ENCODE data around the gene TRIO. TPM values are rescaled to one million over a fixed set of nuclear protein-coding genes. Genes with fewer than 3 reads are reported as not detected.

The TRIO gene
- total RNA-seq, 1 donor from 2014 or later = 76.8 TPM

DNA sequence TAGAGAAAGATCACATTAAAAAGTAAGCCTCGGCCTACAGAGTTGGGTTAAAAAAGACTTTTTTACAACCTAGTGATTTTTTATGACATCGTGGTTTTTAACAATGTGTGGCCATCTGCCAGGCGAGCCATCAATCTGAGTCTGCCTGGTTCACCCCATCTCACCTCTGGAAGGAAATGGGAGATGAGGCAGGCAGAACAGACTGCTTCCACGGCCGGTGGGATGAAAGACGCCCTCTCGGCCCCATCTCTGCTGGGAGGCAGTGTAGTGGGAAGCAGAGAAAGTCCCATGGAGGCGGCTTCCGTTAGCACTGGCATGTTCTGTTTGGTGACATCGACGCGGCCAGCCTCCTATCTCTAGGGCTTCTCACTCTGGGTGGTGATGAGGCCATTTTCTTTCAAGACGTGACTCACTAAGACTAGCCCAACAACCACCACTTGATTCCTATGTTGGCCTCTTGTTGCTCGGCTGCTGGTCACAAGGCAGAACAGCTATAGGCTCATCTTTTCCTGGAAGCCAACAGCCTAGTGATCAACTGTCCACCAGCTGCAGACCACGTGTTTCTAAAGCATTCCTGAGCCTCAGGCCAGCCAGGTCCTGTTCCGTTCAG is 306.0 kb downstream of the TRIO start:
- peak; percentile 91 to 94 for DNase-seq (ENCODE audit: low read depth in 2 of 2)

DNA sequence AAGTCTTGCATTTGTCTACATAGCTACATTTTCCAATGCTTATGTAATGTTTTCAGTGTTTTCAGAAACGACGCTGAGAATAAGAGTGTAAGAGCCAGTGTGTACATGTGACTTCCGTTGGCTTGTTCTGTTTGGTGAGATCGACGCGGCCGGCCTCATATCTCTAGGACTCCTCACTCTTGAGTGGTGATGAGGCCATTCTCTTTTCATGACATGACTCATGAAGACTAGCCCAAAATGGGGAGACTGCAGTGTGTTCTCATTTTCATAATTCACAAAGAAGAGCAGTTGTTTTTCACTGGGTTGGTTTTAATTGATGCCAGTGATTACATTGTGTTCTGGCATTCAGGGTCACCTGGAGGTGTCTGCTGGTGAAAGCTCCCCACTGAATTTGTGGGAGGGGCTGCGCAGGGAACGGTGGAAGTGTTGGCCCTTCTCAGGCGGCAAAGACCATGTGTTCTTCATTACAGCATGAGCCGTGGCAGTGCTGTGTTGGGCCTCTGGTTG is 306.9 kb downstream of the TRIO start:
- DNase-seq (ENCODE audit: low read depth in 2 of 2) = peak in 1 of 2 donors; percentile 60

DNA sequence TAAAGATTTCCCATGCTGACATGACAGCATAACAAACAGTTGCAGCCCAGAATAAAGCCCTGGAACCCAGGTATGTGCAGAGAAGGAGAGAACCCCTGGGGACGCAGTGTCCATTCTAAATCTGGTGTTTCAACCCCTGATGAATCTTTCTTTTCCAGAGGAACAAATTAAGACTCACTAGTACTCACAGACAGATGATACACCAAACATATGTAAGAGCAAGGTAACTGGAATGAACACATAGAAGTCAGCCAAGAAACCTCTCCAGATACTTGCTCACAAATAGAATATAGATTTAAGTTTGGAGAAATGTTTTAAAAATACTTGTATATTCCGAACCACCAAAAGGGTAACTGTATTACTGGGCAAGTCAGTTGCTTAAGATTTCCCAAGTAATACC is 307.6 kb downstream of the TRIO start:
- no peak for DNase-seq (ENCODE audit: low read depth in 2 of 2)

DNA sequence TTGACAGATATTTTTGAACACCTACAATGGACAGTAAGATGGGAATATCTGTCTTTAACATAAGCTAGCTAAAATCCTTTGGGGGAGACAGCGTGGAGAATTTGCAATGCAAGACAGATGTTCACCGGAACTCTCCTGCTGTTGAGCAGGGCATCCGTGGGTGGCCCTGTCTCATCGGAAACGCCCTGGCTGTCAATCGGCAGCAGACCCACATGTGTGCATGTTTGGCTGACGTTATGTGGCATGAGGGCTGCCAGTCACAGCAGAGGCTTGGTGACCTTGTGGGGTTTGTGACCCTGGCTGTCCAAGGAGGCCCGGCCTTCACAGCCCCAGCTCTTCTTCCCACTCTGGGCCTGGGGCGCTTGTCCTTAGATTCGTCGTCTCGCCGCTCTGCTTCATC is 308.7 kb downstream of the TRIO start:
- DNase-seq (ENCODE audit: low read depth in 2 of 2) = no peak

DNA sequence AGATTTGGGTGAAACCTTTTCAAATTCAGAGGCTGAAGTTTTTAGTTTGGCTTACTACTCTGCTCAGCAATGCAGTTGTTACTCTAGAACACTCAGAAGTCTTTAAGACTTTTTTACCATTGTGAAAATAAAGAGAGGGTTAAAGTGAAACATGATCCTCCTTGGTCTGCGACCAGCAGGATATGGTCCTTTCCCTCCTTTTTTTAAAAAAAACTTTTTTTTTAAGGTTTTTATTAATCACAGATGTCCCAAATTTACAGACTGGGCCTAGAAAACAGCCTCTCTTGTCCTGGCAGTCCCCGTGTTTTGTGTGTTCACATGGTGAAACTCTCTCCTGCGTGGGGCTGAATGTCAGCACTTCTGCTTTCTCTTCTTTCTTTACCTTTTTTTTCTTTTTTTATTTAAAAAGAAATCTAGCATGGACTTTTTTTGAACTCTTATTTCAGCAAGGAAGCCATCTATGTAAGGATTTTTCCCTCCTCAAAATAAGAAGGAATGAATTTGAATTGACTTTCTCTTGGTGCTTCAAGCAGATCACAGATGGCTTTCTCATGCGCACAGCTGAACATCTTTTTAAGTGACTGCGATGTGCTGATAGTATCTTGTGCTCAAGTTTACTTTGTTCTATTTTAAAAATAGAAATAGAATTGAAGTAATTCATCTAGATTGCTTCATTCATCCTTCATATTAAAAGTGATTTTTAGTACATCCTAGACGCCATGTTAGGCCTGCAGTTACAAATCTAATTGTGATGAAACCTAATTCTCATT is 309.7 kb downstream of the TRIO start:
- no peak for DNase-seq (ENCODE audit: low read depth in 2 of 2)

DNA sequence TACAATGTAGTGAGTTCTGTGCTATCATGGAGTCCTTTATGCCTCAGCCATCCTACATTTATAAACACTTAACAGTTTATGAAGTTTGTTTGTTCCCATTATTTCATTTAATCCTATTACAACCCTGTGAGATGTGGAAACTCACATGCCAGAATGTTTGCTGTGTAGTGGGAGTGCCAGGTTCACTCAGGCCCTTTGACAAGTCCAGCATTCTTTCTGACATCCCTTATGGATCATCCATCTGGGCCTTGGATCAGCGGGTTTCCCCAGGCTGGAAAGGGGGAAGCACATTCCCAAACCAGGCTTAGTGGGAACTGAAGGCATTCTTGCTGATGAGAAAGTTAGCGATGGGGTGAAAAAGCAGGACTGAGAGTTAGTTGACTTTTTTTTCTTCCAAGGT is 310.3 kb downstream of the TRIO start:
- no peak for DNase-seq (ENCODE audit: low read depth in 2 of 2)

DNA sequence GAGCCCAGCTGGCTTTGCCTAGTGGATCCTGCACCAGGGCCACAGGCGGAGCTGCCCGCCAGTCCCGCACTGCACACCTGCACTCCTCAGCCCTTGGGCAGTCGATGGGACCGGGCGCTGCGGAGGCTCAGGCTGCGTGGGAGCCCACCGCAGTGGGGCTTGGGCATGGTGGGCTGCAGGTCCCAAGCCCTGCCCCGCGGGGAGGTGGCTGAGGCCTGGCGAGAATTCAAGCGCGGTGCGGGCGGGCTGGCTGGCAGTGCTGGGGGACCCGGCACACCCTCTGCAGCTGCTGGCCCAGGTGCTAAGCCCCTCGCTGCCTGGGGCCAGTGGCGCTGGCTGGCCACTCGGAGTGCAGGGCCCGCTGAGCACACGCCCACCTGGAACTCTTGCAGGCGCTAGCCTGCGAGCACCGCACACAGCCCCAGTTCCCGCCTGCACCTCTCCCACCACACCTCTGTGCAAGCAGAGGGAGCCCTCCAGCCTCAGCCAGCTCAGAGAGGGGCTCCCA is 312.7 kb downstream of the TRIO start:
- no peak for DNase-seq (ENCODE audit: low read depth in 2 of 2)

DNA sequence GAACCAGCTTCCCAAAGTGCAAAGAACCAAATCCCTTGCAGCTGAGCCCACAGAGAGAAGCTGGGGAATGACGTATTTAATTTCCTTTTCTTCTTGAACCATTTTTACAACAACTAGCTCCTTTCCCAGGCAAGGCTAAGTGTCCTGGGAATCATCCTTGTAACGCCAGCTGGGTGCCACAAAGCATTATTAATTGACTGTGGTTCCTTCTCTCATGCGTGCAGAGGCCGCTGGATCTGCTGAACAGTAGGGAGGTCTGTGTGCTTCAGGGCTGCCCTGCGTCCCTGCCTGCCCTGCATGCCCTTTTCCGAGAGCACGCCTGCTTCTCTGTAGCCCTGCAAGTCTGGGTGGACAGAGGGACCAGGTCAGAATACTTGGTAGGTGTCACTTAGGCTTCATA is 314.3 kb downstream of the TRIO start:
- no peak for DNase-seq (ENCODE audit: low read depth in 2 of 2)

DNA sequence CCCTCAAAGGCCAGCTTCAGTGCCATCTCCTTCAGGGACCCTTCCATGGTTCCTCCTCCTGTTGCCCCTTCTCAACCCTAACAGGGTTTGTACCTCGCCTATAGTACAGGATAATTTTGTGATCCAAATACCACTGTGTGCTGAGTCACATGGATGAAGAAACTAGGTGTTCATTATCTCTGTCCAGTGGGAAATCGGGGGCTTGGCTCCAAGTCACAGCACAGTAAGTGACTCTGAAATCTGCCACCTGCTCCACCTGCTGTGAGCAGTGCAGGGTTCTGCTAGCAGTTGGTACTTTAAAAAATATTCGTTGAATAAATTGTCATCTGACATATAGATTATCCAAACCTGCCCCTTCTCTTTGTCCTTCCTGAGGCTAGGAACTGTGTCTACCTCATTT is 315.3 kb downstream of the TRIO start:
- DNase-seq (ENCODE audit: low read depth in 2 of 2) = no peak

DNA sequence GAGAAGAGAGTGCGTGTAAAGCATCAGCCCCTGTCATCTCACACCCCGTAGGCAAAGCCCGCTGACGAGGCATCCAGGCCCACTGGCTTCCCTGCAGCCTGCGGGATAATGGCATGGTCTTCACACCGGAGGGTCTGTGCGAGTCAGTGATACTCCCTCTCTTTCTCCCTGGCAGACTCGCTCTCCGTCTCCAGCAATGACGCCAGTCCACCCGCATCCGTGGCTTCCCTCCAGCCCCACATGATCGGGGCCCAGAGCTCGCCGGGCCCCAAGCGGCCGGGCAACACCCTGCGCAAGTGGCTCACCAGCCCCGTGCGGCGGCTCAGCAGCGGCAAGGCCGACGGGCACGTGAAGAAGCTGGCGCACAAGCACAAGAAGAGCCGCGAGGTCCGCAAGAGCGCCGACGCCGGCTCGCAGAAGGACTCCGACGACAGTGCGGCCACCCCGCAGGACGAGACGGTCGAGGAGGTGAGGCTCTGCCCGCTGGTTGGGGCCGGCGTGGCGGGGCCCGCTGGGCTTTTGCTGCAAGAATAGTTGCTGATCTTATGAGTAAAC is 317.8 kb downstream of the TRIO start:
- no peak for DNase-seq (ENCODE audit: low read depth in 2 of 2)

DNA sequence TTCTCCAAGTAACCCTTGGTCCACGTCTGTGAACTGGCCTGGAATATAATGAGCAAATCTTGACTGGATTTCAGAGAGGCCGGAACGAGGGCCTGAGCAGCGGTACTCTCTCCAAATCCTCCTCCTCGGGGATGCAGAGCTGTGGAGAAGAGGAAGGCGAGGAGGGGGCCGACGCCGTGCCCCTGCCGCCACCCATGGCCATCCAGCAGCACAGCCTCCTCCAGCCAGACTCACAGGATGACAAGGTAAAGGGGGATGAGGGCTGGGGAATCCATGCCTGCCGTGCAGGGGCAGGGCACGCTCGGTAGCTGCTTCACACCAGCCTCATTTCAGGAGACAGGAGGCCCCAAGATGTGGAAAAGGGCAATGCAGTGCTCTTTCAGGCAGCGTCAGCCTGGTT is 319.5 kb downstream of the TRIO start:
- DNase-seq (ENCODE audit: low read depth in 2 of 2) = no peak

DNA sequence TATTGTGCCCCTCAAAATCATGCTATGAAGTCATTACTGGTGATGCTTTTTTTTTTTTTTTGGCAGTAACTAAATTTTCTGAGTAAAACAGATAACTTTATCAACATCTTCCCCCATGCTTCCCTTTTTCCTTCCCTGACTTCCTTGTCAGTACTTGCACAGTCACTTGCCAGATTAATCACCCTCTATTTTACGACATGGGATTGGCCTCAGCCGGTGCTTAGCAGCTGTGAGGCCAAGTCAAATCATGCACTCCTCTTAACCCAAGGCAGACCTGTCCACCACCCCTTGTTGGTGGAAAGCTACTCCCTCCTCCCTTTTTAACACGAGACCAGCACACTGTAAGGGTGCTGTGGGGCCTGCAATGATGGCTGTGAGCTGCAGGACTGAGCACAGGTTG is 320.5 kb downstream of the TRIO start:
- peak in 1 of 2 donors; percentile 72 for DNase-seq (ENCODE audit: low read depth in 2 of 2)

DNA sequence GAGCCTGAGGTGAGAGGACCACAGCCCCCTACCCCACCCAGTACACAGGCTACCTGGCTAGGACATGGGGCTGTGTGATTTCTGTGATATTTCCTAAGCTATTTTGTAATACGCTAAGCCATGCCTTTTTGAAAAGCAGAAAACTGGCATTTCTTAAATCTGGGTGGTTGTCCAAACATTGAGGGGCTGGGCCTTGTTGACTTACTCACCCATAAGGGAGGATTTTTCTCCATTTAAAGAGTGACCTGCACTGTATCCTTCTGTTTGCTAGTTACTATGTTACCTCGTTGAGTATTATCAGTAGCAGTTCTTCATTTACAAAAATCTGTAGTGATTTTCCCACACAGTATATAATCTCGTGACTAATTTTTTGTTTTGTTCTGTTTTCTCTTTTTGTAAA is 321.0 kb downstream of the TRIO start:
- no peak for DNase-seq (ENCODE audit: low read depth in 2 of 2)

DNA sequence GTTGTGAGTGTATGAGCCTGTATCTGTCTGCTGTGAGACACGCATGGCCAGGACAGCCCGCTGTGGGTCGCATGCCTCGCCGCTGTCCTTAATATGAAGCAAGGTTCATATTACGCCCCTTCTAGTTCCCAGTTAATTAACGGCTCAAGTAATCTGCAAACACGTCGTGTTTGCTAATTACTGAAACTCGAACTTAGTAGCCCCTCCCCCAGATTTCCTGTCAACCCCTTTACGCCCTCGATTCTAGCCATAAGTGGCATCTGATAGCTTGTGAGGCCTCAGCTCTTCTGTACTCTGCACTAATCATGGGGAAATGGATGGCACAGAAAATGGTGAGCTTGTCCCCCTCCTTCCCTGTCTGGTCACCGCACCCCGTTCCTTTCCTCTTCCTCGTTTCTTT is 321.5 kb downstream of the TRIO start:
- DNase-seq (ENCODE audit: low read depth in 2 of 2) = no peak

DNA sequence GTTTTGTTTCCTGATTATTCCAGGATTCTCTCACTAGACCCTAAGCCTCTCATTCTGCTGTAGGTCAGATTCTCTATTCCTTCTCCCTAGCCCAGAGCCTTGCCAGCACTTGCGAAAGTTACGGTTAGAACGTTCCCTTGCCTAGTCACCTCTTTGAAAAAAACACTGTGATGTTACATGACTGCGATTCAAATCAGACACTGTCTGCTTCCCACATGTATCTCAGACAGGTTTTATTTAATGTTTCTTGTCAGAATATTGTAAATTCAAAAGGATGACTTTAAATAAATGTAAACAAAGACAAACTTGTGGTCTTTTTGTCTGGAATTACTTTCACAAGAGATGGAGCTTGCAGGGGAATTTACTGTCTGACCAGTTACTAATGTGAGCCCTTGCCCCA is 322.0 kb downstream of the TRIO start:
- DNase-seq (ENCODE audit: low read depth in 2 of 2) = no peak

DNA sequence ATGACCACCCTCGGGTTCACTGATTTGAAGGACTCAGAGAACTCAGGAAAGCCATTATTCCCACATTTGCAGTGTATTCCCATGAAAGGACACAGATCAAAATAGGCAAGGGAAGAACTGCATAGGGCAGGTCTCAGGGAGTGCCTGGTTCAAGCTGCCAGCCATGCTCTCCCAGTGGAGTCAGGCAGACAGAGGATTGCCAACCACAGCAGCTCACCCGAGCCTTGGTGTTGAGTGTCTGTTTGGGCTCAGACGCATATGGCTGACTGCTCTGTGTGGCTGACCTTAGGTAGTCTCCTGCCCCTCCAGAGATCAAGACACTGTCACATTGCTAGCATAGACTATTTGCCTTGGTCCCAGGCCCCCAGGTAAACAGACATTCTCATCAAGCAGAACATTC is 322.6 kb downstream of the TRIO start:
- no peak for DNase-seq (ENCODE audit: low read depth in 2 of 2)

DNA sequence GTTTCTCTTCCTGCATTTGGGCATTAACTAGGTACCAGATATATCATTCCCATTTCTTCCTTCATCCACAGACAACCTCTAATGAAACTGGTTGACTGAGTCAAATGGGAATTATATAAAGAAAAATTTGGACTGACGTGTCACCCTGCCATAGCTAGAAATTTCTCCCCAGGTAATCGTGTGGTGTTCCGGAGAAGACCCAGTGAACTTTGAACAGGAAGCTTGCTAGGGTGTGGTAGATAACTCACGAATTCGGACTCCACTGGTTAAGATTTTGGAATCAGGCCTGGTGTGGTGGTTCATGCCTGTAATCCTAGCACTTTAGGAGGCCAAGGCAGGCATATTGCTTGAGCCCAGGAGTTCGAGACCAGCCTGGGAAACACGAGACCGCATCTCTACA is 324.1 kb downstream of the TRIO start:
- no peak for DNase-seq (ENCODE audit: low read depth in 2 of 2)

DNA sequence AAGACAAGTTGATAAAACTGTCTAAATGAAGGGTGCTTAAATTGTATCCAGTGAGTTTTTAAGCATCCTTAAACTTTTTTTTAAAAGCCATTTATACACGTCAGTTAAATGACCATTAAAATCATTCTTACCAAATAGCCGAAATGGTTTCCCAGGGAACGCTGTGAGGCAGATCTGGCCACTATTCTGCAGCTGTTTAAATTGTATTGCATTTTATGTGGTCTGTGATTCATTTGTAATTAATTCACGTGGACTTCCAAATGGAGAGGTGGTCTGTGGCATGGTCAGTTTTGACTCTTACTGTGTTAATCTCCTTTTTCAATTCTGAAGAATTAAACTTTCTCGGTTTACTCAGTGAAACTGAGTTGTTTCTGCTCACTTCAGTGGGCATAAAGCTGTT is 324.7 kb downstream of the TRIO start:
- DNase-seq (ENCODE audit: low read depth in 2 of 2) = no peak

DNA sequence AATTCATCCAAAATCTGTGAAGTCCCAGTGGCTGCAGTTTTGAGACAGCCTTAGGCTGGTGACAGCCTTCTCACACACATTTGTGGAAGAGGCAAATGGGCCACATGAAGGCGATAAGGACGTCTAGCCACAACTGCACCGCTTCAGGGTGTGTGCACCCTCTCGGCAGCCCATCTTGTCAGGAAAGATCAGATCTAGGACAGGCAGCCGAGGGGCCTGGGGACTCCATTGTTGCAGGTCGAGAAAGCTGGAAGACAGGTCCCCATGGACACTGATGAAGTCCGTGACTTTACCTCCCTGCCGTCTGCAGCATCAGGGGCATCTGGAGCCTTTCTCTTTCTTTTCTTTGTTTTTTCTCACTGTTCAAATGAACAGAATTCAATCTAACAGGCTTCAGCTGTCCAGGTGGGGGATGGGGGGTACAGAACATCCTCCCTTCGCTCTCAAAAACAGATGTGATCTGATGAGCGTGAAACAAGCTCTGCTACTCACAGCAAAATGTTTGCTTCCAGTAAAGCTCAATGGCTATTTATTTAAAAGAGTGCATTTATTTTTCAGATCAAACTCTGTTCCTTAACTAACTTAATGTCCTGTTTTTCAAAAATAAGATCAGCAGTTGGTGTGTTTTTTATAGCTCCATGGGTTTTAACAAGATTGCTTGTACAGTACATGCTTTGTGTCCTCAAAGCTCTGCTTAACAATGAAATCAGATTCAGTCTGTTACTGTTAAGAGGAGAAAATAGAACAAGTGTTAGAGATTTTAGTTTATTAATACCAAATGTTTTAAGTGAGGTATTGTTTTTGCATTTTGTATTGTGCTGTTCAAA is 326.6 kb downstream of the TRIO start:
- DNase-seq (ENCODE audit: low read depth in 2 of 2) = no peak

DNA sequence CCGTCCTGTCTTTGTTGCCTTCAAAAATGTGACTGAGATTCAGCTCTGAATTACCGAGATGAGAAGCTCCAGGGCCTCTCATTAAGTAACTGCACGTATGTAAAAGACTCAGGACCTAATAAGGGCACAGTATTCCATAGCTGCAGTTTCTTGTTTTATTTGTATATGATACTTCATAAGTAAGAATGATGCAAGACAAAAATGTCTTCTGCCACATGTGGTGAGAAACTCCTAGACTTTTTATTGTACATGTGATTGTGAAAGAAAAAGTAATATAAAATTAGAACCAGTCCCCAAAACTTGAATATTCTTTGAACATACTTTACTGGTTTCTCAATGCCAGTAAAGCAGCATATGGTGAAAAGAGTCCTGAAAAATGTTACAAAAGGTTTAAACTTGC is 328.4 kb downstream of the TRIO start:
- DNase-seq (ENCODE audit: low read depth in 2 of 2) = no peak

DNA sequence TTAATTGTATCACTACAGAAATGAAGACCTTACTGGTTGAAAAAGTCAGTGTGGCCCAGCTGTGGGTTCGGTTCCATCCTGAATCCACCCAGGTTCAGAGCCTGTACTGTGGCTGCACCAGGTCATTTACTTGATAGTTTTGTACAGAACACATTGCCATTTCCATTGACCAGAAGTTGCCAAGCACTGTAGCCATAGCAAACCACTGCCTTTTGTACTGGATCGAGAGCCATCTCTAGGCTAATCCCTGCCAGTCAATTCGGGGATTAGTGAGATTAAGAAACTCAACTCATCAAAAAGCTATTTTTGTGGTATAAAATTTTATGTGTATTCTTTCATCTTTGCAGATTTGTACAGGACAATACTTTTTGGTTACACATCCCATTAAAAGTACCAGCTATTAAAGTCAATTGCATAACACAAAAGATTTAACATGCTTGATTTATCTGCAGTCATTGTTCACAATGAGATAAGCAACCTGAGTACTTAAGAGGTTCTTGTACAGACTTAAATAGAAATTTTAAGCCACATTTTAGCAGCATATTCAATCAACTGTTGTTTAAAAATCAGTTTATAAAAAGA is 329.9 kb downstream of the TRIO start:
- DNase-seq (ENCODE audit: low read depth in 2 of 2) = no peak

DNA sequence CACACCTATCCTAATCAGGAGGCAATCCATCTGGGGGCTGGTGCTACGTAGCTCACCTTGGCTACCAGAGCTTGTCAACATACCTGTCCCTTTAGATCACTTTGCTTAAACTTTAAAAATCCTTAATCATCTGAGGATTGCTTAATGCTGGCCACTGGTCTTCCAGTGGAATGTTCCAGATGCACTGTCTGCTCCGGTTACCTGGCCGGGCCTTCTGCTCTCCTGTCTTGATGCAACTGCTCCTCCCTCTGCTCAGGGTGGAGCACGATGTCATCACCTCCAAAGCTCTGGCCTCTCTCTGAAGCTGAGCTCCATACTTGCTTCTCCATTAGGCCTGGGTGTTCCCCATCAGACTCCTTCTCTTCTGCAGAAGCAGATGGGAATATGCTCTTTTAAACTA is 331.9 kb downstream of the TRIO start:
- DNase-seq (ENCODE audit: low read depth in 2 of 2) = no peak
